ENCODE data around the gene SORBS1.

The SORBS1 gene

DNA sequence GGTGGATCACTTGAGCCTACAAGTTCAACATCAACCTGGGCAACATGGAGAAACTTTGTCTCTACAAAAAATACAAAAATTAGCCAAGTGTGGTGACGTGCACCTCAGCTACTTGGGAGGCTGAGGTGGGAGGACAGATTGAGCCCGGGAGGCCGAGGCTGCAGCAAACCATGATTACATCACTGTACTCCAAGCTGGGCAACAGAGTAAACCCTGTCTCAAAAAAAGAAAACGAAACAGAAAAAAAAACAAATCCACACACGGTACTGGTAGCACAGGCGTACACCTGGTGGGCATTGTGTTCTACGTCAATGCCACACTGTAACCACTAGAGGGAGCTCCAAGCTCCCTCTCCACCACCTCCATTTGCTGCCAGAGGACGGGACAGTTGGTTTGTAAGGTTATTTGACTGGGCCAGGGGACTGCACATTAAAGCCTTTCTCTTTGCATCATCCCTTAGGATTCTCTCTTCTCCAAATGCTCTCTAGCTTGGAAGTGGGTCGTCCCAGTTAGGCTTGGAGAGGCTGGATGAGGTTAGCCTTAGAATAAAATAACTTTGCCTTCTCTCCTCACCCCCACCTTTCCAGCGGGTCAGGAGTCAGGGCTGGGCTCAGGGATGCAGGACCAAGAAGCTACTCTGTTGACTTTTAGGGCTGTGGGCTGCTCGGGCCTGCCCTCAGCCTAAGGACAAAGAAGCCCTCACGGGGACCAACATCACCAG lies 130.8 kb downstream of the SORBS1 start:
- no peak for DNase-seq

DNA sequence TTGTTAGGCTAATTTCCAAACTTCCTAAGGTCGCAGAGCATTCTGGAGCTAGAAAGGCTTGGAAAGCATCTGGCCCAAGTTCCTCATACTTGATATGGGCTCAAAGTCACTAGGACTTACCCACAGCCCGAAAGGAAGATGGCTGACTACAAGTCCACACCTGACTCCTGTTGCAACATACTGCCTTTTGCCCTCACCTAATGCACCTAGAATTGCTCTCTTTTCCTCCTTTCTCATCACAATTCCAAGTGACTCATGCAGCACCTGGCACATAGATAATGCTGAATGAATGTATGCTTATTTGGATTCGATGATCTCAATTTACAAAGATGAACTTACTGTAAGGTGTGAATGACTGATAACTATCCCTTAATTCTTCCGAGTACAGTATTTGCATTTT lies 131.5 kb downstream of the SORBS1 start:
- no peak for DNase-seq

DNA sequence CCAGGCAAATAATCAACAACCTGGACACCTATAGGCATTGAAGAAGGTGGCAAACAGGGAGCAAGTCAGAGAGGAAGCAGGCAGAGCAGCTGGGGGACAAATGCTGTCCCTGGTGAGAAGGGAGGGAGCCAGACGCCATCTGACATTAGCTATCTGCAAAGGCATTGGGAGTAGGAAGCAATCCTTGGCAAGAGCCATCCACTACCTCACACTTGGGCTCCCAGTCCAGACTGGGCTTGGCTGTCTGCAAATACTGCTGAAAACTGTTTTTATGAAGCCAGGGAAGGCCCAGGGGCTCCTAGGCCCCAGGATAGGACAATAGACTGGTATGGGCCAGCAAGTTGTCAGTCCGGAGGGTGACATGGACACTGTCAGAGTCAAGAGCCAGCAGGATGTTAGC lies 132.5 kb downstream of the SORBS1 start:
- no peak for DNase-seq

DNA sequence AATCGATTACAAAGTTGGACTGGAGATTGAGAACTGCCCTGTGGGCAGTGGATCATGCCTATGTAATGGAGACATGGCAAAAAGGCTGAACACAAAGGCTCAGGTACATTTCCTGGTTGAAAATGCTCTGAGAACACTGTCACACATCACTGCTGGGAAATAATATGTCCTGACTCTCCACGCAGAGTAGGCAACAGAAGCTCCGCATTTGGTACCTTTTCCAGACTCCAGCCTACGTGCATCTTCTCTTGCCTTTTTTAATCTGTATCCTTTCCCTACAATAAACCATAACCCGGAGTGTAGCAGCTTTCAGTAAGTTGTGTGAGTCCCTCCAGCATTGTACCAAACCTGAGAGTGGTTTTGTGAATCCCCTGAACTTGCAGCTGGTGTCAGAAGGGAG lies 134.7 kb downstream of the SORBS1 start:
- no peak for DNase-seq

DNA sequence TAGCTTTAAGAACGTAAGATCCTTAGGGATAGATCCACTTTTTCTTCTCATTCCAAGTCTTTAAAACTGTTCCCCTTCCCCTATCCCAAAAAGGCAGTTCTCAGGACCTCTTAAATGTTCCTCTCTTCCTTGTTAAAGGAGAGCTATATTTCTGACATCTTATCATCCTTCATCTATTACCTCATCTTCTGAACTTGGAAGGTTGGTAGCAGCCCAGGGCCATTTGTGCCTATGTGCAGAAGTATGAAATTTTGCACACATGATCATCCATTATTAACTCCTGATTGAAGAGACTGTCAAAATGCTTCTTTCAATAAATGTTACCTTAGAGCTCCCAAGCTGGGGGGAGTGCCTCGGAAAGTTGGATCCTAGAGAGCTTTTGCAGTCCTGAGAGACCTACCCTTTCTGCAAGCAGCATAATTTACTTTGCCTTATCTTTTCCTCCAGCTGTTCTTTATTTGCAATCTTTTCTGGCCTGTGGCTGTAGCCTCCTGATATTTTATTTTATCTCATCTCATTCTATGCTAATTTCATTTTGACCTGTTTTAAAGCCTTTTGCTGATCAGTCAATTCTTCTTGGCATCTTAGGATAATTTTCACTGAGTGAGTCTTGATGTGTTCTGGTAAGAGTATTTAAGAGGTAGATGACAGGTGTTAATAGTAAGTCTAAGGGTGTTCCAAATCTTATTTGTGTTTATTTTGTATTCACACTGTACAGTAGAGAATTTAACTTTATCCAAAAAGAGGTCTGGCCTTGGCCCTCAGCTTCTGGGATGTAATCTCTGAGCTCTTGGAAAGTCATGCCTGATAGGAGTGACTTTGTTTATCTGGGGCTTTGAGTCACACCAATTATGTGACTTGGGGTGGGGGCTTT lies 135.3 kb downstream of the SORBS1 start:
- no peak for DNase-seq

DNA sequence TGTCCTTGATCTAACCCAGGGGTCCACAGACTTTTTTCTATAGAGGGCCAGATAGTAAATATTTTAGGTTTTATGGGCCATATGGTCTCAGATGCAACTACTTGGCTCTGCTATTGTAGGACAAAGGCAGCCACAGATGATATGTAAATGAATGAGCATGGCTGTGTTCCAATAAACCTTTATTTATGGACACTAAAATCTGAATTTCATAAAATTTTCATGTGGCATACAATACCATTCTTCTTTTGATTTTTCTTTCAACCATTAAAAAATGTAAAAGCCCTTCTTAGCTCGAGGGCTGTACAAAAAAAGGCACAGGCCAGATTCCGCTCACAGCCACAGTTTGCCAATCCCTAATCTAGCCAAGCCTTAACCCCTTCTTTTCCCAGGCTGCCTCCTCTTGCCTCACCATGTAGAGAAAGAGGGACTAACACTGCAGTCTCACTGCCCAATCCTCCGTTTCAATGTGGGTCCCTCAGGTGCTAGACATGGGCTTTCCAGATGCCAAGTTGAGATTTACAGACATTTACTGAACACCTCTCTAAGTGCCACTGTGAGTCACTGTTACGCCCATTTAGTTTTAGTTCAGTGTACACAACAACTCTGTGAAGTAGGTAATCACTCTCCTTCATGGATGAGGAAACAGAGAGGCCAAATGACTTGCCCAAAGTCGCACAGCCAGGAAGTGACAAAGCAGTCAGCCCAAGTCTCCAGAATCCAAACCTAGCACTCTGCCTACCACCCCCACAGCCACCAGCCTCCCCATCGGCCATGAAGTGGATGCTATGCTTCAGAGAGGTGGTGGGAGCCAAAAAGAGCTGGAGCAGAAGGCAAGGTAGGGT lies 137.8 kb downstream of the SORBS1 start:
- DNase-seq, result no peak

DNA sequence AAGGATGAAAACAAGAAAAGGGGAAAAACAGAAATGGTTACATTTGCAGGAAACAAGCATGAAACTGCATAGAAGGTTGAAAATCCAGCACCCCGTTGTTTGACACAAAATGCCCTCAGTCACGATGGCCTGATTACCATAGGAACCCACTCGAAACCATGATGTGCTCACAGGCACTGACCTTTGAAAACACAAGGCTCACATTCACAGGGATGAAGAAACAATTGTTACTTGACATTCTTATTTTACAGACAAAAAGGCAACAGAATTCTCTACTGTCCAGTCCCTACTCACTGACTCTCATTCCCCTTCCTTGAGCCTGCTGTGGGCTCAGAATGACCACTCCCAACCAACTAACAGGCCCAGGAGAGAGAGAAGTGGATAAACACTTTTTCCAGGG lies 138.9 kb downstream of the SORBS1 start:
- DNase-seq, result no peak

DNA sequence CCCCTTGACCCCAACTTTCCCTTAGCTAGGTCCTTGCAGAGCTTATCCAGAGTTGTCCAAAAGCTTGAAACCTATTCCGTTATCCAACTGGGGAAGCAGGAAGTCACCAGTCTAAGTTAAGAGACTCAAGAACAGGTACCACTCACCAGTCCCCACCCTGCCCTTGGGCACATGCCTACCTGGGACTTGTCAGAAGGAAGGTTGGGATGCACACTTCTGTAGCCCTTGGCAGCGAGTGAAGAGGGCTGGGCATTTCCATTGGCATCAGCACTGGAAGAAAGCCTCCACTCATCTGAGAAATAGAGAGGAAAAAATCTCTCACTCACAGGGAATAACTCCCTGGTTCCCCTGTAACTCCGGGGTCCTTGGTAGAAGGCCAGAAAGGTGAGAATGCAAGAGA lies 139.4 kb downstream of the SORBS1 start:
- DNase-seq, result no peak

DNA sequence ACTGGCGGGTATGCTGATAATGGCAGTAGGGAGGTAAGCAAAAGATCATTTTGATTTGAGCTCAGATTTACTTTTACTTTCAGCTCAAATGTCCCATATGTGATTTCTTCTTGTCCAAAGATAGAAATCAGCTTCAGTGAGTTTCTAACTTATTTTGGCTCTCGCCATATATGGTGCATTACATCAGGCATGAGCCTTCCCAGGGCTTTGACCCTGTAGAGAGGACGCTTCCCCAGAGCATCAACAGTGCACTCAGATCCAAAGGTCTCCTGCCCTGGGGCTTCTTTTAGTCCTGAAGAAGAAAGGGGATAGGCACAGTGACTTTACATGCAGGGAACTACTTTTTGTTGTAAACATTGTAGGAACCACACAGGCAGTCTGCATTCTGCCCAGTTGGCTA lies 141.8 kb downstream of the SORBS1 start:
- no peak for DNase-seq

DNA sequence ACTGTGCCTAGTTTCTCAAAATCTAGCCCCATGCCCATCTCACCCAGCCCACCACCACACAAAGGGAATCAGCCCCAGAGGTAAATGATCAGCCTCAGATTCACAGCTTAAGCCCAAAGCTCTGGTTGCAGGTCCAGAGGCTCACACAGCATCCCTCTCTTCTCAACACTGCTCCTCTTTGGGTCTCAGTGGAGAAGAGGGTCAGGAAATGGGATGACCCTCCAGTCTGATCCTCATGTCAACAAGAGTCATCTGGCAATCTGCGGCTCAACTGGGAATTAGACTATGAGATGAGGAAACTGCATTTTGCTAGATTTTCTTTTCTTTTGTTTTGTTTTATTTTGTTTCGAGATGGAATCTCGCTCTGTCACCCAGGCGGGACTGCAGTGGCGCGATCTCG lies 144.2 kb downstream of the SORBS1 start:
- DNase-seq, result no peak

DNA sequence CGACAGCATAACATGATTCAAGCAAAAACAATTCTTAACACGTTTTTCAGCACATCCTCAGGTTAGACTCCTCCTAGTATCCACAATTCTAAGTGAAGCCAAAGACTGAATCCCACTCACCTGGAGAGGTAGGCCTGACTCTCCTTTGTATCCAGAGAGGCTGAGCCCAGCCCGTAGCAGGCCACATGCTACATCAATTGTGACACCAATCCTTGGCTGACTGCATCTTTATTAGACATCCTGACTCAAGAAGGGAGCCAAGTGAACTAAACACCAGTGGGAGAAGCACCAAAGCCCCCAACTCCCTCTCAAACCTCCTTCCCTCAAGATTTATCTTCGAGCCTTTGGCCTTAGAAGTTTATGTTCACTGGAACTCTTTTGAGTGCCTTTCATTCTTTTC lies 144.9 kb downstream of the SORBS1 start:
- no peak for DNase-seq

DNA sequence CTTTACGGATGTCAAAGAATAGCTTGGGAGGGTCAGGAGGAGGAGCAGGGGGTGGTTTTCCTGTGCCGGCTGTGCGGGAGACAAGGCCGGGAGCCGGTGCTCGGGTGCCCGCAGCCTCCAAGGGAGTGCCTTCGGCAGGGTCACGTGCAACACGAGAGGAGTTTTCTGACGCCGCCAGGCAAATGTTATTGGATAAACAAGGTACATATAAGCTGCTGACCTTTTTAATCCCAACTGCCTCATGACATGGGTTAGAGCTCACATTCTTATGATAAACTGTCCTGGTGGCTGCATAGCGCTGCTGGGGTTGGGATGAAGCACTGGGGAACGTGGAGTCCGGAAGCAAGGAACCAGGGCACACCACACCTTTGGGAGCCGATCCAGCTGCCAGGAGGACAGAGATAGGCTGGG lies 145.5 kb downstream of the SORBS1 start:
- DNase-seq, result no peak

DNA sequence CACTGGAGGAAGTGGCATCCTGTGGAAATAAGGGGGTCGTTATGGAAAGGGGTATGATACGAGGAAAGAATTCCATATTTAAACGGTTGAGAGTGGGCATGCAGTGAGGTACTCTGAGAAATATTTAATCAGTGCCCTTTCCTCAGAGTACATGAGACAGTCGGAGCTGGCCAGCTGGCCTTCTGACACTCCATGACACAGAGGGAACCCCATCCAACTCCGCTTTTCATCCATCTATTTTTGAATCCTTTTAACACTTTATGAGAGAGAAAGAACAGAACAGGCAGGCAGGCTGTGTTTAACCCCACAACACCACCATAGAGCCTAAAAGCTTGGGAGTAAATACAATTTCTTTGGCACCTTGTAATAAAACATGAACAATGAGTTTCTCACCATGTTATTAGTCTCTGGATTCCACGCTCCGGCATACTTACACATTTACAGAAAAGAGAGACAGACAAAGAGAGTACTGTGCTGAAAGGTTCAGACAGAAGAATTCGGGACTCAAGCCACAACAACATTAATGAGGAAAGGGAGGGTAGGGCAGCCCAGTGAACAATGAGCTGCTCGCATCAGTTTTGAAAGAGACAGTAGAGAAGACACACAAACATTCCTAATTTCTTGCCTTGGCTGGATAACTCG lies 146.2 kb downstream of the SORBS1 start:
- DNase-seq, result no peak

DNA sequence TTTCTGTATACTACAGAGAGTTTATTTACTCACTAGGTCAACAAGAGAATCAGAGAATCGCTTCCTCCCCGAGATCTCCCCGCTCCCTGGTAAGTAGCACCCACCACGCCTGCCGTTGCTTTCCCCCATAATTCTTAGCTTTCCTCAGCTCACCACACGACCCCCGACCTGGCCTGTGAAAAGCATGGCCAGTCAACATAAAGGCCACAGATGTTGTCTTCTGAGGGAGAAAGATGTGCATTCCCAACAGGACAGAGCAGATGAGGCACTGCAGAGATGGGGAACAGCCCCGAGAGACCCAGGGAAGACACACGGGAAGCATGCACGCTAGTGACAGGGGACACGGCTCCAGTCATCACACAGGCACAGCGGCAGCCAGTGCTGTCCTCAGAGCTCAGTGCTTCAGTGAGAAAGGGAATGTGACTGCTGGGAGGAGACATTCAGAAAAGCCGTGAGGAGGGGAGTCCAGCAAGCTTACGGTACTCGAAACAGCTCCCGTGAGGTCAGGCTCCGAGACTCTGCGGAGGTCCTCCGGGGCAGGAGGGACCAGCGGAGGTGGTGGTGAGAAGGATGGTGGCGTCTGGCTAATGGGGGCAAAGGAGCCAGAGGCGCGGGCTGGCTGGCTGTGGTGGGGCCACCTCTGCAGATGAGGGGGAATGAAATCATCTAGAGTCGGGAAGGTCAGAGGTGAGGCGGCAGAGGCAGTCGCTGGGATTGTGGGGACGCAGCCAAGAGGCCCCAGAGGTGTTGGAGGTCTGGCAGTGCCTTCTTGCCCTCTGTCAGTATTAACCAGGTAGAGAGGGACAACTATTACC lies 146.9 kb downstream of the SORBS1 start:
- no peak for DNase-seq

DNA sequence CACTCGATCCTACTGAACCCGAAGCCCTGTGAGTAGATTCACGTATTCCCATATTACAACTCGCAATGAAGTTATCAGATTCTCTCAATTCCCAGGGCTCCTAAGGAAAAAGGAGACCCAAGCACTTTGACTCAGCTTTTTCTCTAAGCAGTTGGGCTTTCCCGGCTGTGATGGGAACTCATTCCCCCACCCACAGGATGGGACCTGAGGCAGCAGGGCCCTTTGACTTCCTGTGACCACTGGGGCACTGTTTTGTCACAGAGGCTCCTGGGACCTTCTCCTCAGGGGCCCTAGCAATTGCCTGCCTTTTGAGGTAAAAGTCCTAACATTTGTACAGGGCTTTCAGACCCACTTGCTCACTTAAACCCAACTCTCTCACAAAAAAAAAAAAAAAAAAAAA lies 147.6 kb downstream of the SORBS1 start:
- DNase-seq, result no peak

DNA sequence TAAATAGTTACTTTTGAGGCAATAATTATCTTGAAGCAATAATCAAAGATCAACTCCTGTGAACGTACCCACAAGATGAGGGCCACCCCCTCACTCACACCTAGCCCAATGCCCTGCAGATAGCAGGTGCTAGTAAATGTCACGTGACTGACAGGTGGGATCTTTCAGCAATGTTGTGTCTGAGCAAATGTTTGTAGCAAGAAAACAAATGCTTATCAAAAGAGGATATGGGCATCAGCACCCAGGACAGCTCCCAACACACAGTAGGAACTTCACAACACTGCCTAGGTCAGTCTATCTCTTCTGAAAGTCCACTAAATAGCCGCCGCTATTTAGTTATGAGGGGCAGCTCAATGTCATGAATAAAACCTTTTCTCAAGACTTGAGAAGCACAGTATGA lies 149.5 kb downstream of the SORBS1 start:
- no peak for DNase-seq

DNA sequence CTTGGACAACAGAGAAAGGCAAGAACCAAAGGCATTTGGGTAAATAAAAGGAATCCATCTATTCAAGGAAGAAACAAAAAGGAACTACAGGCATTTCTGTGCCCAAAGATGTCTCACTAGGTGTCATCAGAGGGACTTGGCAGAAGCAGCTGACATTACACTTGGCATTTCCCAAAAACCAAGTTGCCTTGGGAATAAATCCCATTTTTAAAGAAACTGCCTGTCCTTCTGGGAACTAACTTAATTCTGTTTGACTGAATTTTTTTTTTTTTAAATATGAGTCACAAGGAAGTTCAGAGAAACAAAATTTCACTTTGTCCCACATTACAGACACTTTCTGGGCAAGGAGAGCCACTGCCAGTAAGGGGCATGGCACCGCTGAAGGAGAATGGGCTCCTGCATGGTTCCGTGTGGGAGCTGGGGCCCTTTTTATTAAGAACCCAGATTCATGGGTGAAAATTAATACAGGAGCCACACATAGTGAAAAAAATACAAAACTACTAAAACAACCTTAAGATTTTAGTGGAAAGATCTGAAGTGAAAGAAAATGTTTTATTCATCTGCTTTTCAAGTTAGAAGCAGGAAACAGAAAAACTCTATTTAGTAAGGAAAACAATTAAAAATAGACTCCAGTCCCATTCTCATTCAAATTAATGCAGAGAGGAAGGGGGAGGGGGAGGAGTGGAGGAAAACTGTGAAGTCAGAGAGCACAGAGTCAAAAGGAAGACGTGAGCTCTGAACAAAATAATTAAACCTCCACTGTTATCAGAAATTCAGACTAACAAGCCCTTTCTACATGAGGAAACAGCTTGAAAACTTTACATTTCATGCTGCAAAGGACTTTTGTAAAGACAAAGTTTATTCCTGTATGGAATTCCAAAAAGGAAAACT lies 151.9 kb downstream of the SORBS1 start:
- DNase-seq, result no peak

DNA sequence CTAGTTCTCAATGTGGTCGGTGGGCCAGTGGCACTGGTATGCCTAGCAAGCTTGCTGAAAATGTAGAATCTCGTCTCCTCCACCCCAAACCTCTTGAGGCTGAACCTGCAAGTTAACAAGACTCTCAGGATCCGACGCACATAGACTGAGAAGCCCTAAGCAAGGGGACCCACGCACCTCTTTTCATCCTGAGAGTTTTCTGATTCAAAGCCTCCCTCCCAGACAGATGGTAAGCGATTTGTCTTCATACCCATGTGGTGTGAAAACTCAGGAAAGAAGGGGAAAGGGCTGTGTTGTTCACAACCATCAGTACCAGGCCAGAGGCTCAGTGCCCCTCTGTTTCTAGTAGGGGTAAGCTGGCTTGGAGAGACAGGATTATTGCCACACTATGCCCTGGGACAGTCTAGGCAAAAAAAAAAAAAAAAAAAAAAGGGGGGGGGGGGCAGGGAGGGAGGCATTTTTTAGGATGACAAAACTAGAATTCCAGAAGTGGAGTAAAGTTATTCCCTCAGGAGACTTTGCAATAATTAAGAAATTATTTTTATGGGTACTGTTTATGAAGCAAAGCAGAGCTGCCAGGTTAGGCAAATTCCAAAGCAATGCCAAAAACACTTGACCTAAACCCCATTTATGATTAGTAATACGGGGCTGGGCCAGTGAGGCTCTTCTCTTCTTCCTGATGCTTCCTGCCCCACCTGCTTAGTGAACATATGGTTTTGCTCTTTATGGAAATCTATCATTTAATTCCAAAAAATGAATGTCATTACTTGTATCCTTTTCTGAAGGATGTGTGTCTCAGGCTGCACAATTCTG lies 152.8 kb downstream of the SORBS1 start:
- no peak for DNase-seq

DNA sequence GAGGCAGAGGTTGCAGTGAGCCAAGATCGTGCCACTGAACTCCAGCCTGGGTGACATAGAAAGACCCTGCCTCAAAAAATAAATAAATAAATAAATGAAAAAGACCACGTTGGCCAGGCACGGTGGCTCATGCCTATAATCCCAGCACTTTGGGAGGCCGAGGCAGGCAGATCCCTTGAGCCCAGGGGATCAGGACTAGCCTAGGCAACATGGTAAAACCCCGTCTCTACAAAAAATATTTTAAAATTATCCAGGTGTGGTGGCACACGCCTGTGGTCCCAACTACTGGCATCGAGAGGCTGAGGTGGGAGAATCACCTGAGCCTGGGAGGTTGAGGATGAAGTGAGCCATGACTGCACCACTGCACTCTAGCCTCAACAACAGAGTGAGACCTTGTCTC lies 153.6 kb downstream of the SORBS1 start:
- no peak for DNase-seq

DNA sequence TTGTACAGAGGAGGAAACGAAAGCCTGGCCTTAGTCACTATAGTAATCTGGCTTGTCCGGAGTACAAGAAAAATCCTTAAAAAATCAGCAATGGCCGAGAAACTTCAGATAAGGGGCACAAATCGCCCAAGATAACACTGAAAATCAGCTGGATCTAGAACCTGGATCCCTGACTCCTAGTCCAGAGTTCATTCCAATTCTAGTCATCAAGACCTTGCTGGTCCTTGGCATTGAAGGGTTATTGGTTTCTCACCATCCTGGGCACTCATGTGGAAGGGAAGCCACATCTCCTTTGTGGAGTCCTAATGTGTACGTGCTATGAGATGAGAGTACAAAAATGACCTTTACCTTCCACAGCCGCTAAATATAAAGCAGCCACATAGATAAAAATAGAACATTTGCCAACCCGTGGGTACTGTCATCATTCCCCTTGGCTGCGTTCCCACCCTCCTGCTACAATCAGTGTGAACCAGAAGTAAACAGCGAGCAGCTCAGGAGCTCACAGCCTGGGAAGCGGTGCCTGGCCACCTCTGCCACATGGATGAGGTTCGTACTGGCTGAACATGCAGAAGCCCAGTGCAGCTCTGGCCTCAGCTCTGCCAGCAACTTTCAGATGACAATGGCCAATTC lies 154.4 kb downstream of the SORBS1 start:
- DNase-seq, result no peak

All from DMS79 (cell line).